Neural progenitor cell (in vitro differentiated cells): ENCODE measurements around the gene NDOR1.
"Not testable (repeated sequence)": the region's sequence is repeated elsewhere in the genome, so short reads cannot be mapped to it uniquely, and the experiment has no call there.

Experiments used
- EZH2 ChIP-seq: fragments of 200-600 bp; sonication (generic); IDR thresholded peaks from 2 replicates; pipeline ENCODE4 v1.6.1; 2017; ENCODE audit warnings: antibody characterized with exemption, mild to moderate bottlenecking, moderate library complexity
- EZH2phosphoT487 ChIP-seq: fragments of 200-600 bp; sonication (generic); IDR thresholded peaks from 2 replicates; pipeline ENCODE4 v1.6.1; 2017; ENCODE audit warnings: antibody characterized with exemption
- TF ChIP-seq, protein P1 (sequence below): fragments of 200-600 bp; sonication (generic); IDR thresholded peaks from 2 replicates; pipeline ENCODE4 v1.5.1; 2017; ENCODE audit warnings: antibody characterized with exemption, mild to moderate bottlenecking

DNA sequence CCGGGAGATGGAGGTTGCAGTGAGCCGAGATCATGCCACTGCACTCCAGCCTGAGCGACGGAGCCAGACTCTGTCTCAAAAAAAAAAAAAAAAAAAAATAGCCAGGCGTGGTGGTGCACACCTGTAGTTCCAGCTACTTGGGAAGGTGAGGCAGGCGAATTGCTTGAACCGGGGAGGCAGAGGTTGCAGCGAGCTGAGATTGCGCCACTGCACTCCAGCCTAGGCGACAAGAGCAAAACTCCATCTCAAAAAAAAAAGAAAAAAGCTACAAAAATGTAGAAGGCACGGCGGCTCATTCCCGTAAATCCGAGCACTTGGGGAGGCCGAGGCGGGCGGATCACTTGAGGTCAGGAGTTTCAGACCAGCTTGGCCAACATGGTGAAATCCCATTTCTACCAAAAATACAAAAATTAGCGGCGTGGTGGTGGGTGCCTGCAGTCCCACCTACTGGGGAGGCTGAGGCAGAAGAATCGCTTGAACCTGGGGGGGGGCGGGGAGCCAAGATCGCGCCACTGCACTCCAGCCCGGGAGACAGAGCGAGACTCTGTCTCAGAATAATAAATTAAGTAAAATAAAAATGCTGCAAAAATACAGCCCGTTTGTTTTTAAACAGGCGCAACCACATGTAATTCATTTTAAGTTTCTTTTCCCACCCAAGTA lies 34.2 kb downstream of the NDOR1 start:
- TF ChIP-seq, protein P1, sequence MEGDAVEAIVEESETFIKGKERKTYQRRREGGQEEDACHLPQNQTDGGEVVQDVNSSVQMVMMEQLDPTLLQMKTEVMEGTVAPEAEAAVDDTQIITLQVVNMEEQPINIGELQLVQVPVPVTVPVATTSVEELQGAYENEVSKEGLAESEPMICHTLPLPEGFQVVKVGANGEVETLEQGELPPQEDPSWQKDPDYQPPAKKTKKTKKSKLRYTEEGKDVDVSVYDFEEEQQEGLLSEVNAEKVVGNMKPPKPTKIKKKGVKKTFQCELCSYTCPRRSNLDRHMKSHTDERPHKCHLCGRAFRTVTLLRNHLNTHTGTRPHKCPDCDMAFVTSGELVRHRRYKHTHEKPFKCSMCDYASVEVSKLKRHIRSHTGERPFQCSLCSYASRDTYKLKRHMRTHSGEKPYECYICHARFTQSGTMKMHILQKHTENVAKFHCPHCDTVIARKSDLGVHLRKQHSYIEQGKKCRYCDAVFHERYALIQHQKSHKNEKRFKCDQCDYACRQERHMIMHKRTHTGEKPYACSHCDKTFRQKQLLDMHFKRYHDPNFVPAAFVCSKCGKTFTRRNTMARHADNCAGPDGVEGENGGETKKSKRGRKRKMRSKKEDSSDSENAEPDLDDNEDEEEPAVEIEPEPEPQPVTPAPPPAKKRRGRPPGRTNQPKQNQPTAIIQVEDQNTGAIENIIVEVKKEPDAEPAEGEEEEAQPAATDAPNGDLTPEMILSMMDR, result not testable (repeated sequence)
- TF ChIP-seq EZH2phosphoT487, EZH2: not testable (repeated sequence)
